ENCODE results near the gene DPH2. TPM values are rescaled to one million over a fixed set of nuclear protein-coding genes. Genes with fewer than 3 reads are reported as not detected.

Gene DPH2
- total RNA-seq, 2 experiments from 2014 or later: 28.6 to 42.1 TPM

- Histone ChIP-seq H3K27ac (ENCODE audit: low read depth, low read length, poor library complexity, severe bottlenecking) (no peak within 1 kb of the TSS), H3K4me1 (ENCODE audit: insufficient read depth, low read length, poor library complexity, severe bottlenecking) (peaks cover 17% of the 10 kb centered on the region), H3K4me2 (ENCODE audit: low read length) (peak within 1 kb of the TSS; percentile 36; the same call in 1 of the 2 replicates), H3K4me3 (ENCODE audit: low read depth, low read length, poor library complexity, severe bottlenecking) (no peak within 1 kb of the TSS), H3K9me3 (ENCODE audit: low read length) (no peaks in the 10 kb centered on the region), H3K9me2 (ENCODE audit: insufficient read depth, low read length) (no peaks in the 10 kb centered on the region), H4K20me1 (ENCODE audit: insufficient read depth, low read length) (0 out of 2 replicates have a peak, but pooled peaks cover 9% of the 10 kb centered on the region), H3K79me2 (ENCODE audit: insufficient read depth, low read depth, low read length) (no peaks in the 10 kb centered on the region; the same call in 1 of the 2 replicates), H3K36me3 (ENCODE audit: insufficient read depth, low read length) (peaks cover 32% of the 10 kb centered on the region), H2AFZ (ENCODE audit: low read length) (no peak within 1 kb of the TSS)
- no TSS peak for BruUV-seq (replicated peaks)
- no peak for DNase-seq (ENCODE audit: low spot score)
- intact Hi-C loops (cut with micrococcal nuclease; ENCODE audit: unreplicated experiment): no loop called here
- ChIA-PET POLR2A (no interaction called here), CTCF (ENCODE audit: unreplicated experiment) (no interaction called here)
- no peak for TF ChIP-seq EZH2phosphoT487 (IDR thresholded peaks at IDR 0.05; ENCODE audit: borderline replicate concordance, low read depth, low read length)
- no peak for TF ChIP-seq CTCF (conservative IDR thresholded peaks at IDR 0.05; ENCODE audit: low read length)
Observed at GRCh38 chr1:43978551-43979260, 8.9 kb downstream of the DPH2 start, which contains the start of gene B4GALT2. Gene B4GALT2 (plus strand): TSS chr1:43979210. CDS start chr1:43981161, 1,951 bp downstream.

- Histone ChIP-seq H3K36me3 (ENCODE audit: insufficient read depth, low read length) (peaks cover 30% of the 10 kb centered on the region), H3K4me2 (ENCODE audit: low read length) (peak overlapping the region; percentile 34; the same call in 1 of the 2 replicates)
- POLR2A ChIA-PET: no interaction called here
Observed at GRCh38 chr1:43979261-43979527, 9.4 kb downstream of the DPH2 start.

More at GRCh38 chr1:43979261-43979527, 9.4 kb downstream of the DPH2 start:
- Histone ChIP-seq H3K79me2 (ENCODE audit: insufficient read depth, low read depth, low read length) (no peaks in the 10 kb centered on the region; the same call in 1 of the 2 replicates), H4K20me1 (ENCODE audit: insufficient read depth, low read length) (0 out of 2 replicates have a peak, but pooled peaks cover 9% of the 10 kb centered on the region), H3K4me1 (ENCODE audit: insufficient read depth, low read length, poor library complexity, severe bottlenecking) (peaks cover 13% of the 10 kb centered on the region), H2AFZ (ENCODE audit: low read length) (no peak overlapping the region), H3K4me3 (ENCODE audit: low read depth, low read length, poor library complexity, severe bottlenecking) (no peak overlapping the region), H3K27ac (ENCODE audit: low read depth, low read length, poor library complexity, severe bottlenecking) (no peak overlapping the region), H3K9me3 (ENCODE audit: low read length) (no peaks in the 10 kb centered on the region), H3K9me2 (ENCODE audit: insufficient read depth, low read length) (no peaks in the 10 kb centered on the region)
- CTCF ChIA-PET (ENCODE audit: unreplicated experiment): no interaction called here
- intact Hi-C loops (cut with micrococcal nuclease; ENCODE audit: unreplicated experiment): no loop called here
- TF ChIP-seq EZH2phosphoT487 (IDR thresholded peaks at IDR 0.05; ENCODE audit: borderline replicate concordance, low read depth, low read length) (no peak), CTCF (conservative IDR thresholded peaks at IDR 0.05; ENCODE audit: low read length) (no peak)
- no TSS peak for BruUV-seq (replicated peaks)
- DNase-seq (ENCODE audit: low spot score): no peak

Data from OCI-LY7 (cell line).